ENCODE results near the gene MOK.

Gene MOK

GRCh38 chr14:102258136-102258535 lies 46.8 kb downstream of the MOK start:
- TF ChIP-seq, protein P1, sequence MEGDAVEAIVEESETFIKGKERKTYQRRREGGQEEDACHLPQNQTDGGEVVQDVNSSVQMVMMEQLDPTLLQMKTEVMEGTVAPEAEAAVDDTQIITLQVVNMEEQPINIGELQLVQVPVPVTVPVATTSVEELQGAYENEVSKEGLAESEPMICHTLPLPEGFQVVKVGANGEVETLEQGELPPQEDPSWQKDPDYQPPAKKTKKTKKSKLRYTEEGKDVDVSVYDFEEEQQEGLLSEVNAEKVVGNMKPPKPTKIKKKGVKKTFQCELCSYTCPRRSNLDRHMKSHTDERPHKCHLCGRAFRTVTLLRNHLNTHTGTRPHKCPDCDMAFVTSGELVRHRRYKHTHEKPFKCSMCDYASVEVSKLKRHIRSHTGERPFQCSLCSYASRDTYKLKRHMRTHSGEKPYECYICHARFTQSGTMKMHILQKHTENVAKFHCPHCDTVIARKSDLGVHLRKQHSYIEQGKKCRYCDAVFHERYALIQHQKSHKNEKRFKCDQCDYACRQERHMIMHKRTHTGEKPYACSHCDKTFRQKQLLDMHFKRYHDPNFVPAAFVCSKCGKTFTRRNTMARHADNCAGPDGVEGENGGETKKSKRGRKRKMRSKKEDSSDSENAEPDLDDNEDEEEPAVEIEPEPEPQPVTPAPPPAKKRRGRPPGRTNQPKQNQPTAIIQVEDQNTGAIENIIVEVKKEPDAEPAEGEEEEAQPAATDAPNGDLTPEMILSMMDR (IDR thresholded peaks at IDR 0.05; ENCODE audit: low read depth, low read length): no peak
- no peak for DNase-seq (ENCODE audit: low read depth in 2 of 2)
- no peak overlapping the region for H3K4me3 ChIP-seq (replicated peaks in 1 of 2; ENCODE audit: low read depth in 2 of 2, low read length in 2 of 2)

DNA sequence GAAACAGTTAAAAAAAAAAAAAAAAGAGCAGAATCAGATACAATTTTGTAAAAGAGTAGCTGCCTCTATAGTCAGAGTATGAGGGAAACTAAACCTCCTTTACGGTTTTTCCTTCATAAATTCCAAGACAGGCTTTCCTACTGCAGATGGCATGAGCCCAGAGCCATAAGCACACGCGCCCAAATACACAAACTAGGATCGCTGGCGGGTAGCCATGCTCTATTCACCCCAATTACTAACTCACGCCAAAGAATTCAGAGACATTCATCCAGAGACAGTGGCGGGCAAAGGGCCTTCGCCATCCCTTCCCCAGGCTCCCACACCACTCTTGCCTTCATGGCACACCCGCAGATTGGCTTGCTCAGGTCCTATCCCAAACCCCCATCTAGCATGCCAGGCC lies 48.2 kb downstream of the MOK start:
- DNase-seq (ENCODE audit: low read depth in 2 of 2): no peak
- no peak overlapping the region for H3K4me3 ChIP-seq (replicated peaks in 1 of 2; ENCODE audit: low read depth in 2 of 2, low read length in 2 of 2)
- TF ChIP-seq, protein P1 (IDR thresholded peaks at IDR 0.05; ENCODE audit: low read depth, low read length): no peak

- DNase-seq (ENCODE audit: low read depth in 2 of 2): peak; percentile 84 to 85
These were observed 49.4 kb downstream of the MOK start for GRCh38 chr14:102255401-102256190.

GRCh38 chr14:102252834-102253801 lies 51.8 kb downstream of the MOK start:
- no peak for DNase-seq (ENCODE audit: low read depth in 2 of 2)
- TF ChIP-seq, protein P1 (IDR thresholded peaks at IDR 0.05; ENCODE audit: low read depth, low read length): no peak
- H3K4me3 ChIP-seq (replicated peaks in 1 of 2; ENCODE audit: low read depth in 2 of 2, low read length in 2 of 2): no peak overlapping the region

More at GRCh38 chr14:102255401-102256190, 49.4 kb downstream of the MOK start:
- H3K4me3 ChIP-seq (replicated peaks in 1 of 2; ENCODE audit: low read depth in 2 of 2, low read length in 2 of 2): no peak overlapping the region
- TF ChIP-seq, protein P1 (IDR thresholded peaks at IDR 0.05; ENCODE audit: low read depth, low read length): no peak

- no peak overlapping the region for H3K4me3 ChIP-seq (replicated peaks in 1 of 2; ENCODE audit: low read depth in 2 of 2, low read length in 2 of 2)
- DNase-seq (ENCODE audit: low read depth in 2 of 2): no peak
- TF ChIP-seq, protein P1 (IDR thresholded peaks at IDR 0.05; ENCODE audit: low read depth, low read length): no peak
These were observed 53.8 kb downstream of the MOK start for GRCh38 chr14:102251161-102251560.

DNA sequence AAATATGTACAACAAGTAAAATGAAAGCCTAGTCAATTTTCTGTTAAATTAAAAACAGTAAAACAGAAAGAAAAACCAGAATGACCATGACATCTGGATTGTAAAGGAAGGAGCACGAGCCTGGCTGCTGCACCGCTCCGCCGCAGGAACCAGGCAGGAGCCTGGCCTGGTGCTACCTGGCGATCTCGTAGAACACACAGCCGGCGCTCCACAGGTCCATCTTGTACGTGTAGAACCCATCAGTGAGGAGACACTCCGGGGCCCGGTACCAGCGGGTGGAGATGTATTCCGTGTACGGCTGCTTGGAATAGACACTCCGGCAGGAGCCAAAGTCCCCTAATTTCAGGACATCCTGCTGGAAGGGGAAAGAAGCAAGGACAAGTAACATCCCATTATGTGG lies 54.3 kb downstream of the MOK start:
- TF ChIP-seq, protein P1 (IDR thresholded peaks at IDR 0.05; ENCODE audit: low read depth, low read length): no peak
- no peak overlapping the region for H3K4me3 ChIP-seq (replicated peaks in 1 of 2; ENCODE audit: low read depth in 2 of 2, low read length in 2 of 2)
- DNase-seq (ENCODE audit: low read depth in 2 of 2): no peak

Measured in cardiac fibroblast (primary cell).